Gastrocnemius medialis (tissue), 4 donors: ENCODE results near the gene CDH4.

Experiments used
- POLR2A ChIP-seq, 2 donors: fragments of 450-650 bp; IDR thresholded peaks; one replicate each; pipeline ENCODE4 v1.6.1; 2017; ENCODE audit warnings: antibody characterized with exemption in 2 of 2, mild to moderate bottlenecking in 2 of 2, moderate library complexity in 2 of 2
- TF ChIP-seq, protein P1 (sequence below), 5 experiments: fragments of 450-650 bp in 3 of 5; fragments of 200-600 bp in 2 of 5; sonication (generic) in 2 of 5; IDR thresholded peaks in 4 of 5; conservative IDR thresholded peaks in 1 of 5; 1 replicate in 4 of 5; 2 replicates in 1 of 5; pipeline ENCODE4 v1.5.1; 2016 to 2019; ENCODE audit warnings: antibody characterized with exemption in 5 of 5, mild to moderate bottlenecking in 3 of 5, moderate library complexity in 3 of 5

- no peak for TF ChIP-seq POLR2A (IDR thresholded peaks at IDR 0.05)
- TF ChIP-seq, protein P1, sequence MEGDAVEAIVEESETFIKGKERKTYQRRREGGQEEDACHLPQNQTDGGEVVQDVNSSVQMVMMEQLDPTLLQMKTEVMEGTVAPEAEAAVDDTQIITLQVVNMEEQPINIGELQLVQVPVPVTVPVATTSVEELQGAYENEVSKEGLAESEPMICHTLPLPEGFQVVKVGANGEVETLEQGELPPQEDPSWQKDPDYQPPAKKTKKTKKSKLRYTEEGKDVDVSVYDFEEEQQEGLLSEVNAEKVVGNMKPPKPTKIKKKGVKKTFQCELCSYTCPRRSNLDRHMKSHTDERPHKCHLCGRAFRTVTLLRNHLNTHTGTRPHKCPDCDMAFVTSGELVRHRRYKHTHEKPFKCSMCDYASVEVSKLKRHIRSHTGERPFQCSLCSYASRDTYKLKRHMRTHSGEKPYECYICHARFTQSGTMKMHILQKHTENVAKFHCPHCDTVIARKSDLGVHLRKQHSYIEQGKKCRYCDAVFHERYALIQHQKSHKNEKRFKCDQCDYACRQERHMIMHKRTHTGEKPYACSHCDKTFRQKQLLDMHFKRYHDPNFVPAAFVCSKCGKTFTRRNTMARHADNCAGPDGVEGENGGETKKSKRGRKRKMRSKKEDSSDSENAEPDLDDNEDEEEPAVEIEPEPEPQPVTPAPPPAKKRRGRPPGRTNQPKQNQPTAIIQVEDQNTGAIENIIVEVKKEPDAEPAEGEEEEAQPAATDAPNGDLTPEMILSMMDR (IDR thresholded peaks at IDR 0.05 in 4 of 5, conservative IDR thresholded peaks at IDR 0.05 in 1 of 5) = no peak
Observed at GRCh38 chr20:61366914-61367313, 114.9 kb downstream of the CDH4 start.
